Right lobe of liver (tissue), 6 donors: Measurements from ENCODE around the gene SPEM3. TPM values are rescaled to one million over a fixed set of nuclear protein-coding genes. Genes with fewer than 3 reads are reported as not detected.

Source experiments
- ATAC-seq, 4 donors: fragments of 200-7000 bp; cut with Tn5 transposase; one replicate each; pipeline ENCODE4 v1.9.1; 2020; ENCODE audit warnings: mild to moderate bottlenecking in 4 of 4, moderate library complexity in 4 of 4
- DNase-seq, 3 donors: peaks; one replicate each; pipeline ENCODE4 v3.0.0-alpha.2; 2020
- H3K27ac ChIP-seq, 3 donors: fragments of 200-600 bp; one replicate each; pipeline ENCODE4 v1.8.0; 2022
- H3K27me3 ChIP-seq, 2 donors: fragments of 200-600 bp; one replicate each; pipeline ENCODE4 v1.8.0; 2022
- H3K36me3 ChIP-seq, 4 donors: fragments of 200-600 bp; sonication (generic) in 1 of 4; one replicate each; pipeline versions ENCODE4 v1.5.1 to v1.8.0; 2017 to 2022; ENCODE audit warnings: control low read depth in 1 of 4
- H3K4me1 ChIP-seq, 4 donors: fragments of 200-600 bp; sonication (generic) in 1 of 4; one replicate each; pipeline versions ENCODE4 v1.5.1 to v1.8.0; 2017 to 2022; ENCODE audit warnings: control low read depth in 1 of 4
- H3K4me3 ChIP-seq, 3 donors: fragments of 200-600 bp; one replicate each; pipeline ENCODE4 v1.8.0; 2022
- H3K9me3 ChIP-seq, 4 donors: fragments of 200-600 bp; sonication (generic) in 1 of 4; one replicate each; pipeline versions ENCODE4 v1.5.1 to v1.8.0; 2017 to 2022; ENCODE audit warnings: control low read depth in 1 of 4
- CTCF ChIP-seq, 4 donors: fragments of 200-600 bp in 3 of 4; fragments of 450-650 bp in 1 of 4; IDR thresholded peaks; one replicate each; pipeline versions ENCODE4 v1.5.1 to v1.8.0; 2016 to 2022; ENCODE audit warnings: antibody characterized with exemption in 4 of 4, mild to moderate bottlenecking in 2 of 4
- POLR2A ChIP-seq: fragments of 450-650 bp; IDR thresholded peaks from one replicate; pipeline ENCODE4 v1.6.1; 2017; ENCODE audit warnings: antibody characterized with exemption, mild to moderate bottlenecking
- WGBS: methylation state at CpG from one replicate; pipeline ENCODE4 v1.1.6; 2018; ENCODE audit warnings: low coverage, low lambda C conversion rate; ENCODE audit not compliant: insufficient coverage; ENCODE audit errors: missing lambda C conversion rate; 5-methylcytosine and 5-hydroxymethylcytosine counted together
- intact Hi-C, 2 donors: fragments of 100-400 bp; cut with DNase I; formaldehyde crosslinking; loops; one replicate each; pipeline versions ENCODE4 v1.11.2 to v1.14.1; 2022
- total RNA-seq, 6 experiments: library from RNA; depleted of rRNA in 2 of 6; stranded (reverse); fragments of >200 nt in 2 of 6; fragmentation: NEBNext Ultra II Directional in 3 of 6; extraction: Animal tissue kit (Norgen Biotek cat#: 25700) in 3 of 6; gene quantifications; one replicate each; pipeline versions ENCODE4 v1.1.0 to v1.2.4, GENCODE V29; 2016 to 2023
- donor health status: DM: no; HTN: yes; CAD: no.
- donor health status: DM: no; HTN: no; CAD: no.
- donor health status: DM: no; HTN: no; CAD: no.
- donor health status: DM: no; HTN: yes; CAD: no.
- donor health status: DM: no; HTN: yes; CAD: no.

The SPEM3 gene
- total RNA-seq, 6 experiments from 2014 or later: not detected

GRCh38 chr17:7405350-7406234, 23.1 kb upstream of the SPEM3 start:
- intact Hi-C loops: no loop called here
- Histone ChIP-seq H3K4me3 (peak overlapping the region; percentile 45 to 81 (median 74)), H3K4me1 (peaks cover 0 to 10% (median 3%) of the 10 kb centered on the region in 4 donors), H3K27ac (peak overlapping the region in 1 of 3 donors; percentile 17), H3K36me3 (no peaks in the 10 kb centered on the region), H3K27me3 (no peaks in the 10 kb centered on the region), H3K9me3 (no peaks in the 10 kb centered on the region)
- 15% methylated on average over 33 of the region's 38 CpGs for WGBS
- ATAC-seq: no peak
- DNase-seq: no peak
- no peak for TF ChIP-seq POLR2A
- TF ChIP-seq CTCF (IDR thresholded peaks at IDR 0.05): no peak

- H3K4me1 ChIP-seq: peaks cover 0 to 10% (median 3%) of the 10 kb centered on the region in 4 donors
- TF ChIP-seq CTCF (IDR thresholded peaks at IDR 0.05) (no peak), POLR2A (no peak)
- intact Hi-C loops: no loop called here
- 49% methylated on average over 12 of the region's 12 CpGs for WGBS
- no peaks in the 10 kb centered on the region for H3K9me3 ChIP-seq
- no peak for ATAC-seq
- DNase-seq: no peak
- H3K27me3 ChIP-seq: no peaks in the 10 kb centered on the region
- H3K36me3 ChIP-seq: no peaks in the 10 kb centered on the region
- no peak overlapping the region for H3K27ac ChIP-seq
- H3K4me3 ChIP-seq: no peak overlapping the region
Measured at GRCh38 chr17:7406235-7406825, 22.3 kb upstream of the SPEM3 start.

GRCh38 chr17:7407082-7407481, 21.6 kb upstream of the SPEM3 start:
- TF ChIP-seq POLR2A: no peak
- TF ChIP-seq CTCF (IDR thresholded peaks at IDR 0.05): no peak
- no peaks in the 10 kb centered on the region for H3K27me3 ChIP-seq
- DNase-seq (no peak), ATAC-seq (no peak)
- no peak overlapping the region for H3K4me3 ChIP-seq
- H3K9me3 ChIP-seq: no peaks in the 10 kb centered on the region
- no peaks in the 10 kb centered on the region for H3K36me3 ChIP-seq
- intact Hi-C loops: no loop called here
- peaks cover 0 to 10% (median 3%) of the 10 kb centered on the region in 4 donors for H3K4me1 ChIP-seq
- 80% methylated on average over 13 of the region's 13 CpGs for WGBS
- H3K27ac ChIP-seq: no peak overlapping the region

GRCh38 chr17:7407485-7408251, 21.0 kb upstream of the SPEM3 start, which contains the start of gene NLGN2:
NLGN2 (plus strand) TSS chr17:7407845; CDS start chr17:7408256, 411 bp downstream.
- DNase-seq (no peak), ATAC-seq (no peak)
- TF ChIP-seq CTCF (IDR thresholded peaks at IDR 0.05): no peak
- TF ChIP-seq POLR2A: no peak
- Histone ChIP-seq H3K9me3 (no peaks in the 10 kb centered on the region), H3K27ac (no peak within 1 kb of the TSS), H3K4me3 (no peak within 1 kb of the TSS), H3K27me3 (no peaks in the 10 kb centered on the region), H3K4me1 (peaks cover 0 to 6% (median 2%) of the 10 kb centered on the region in 4 donors), H3K36me3 (no peaks in the 10 kb centered on the region)
- intact Hi-C loops: no loop called here
- WGBS: 53% methylated on average over 8 of the region's 12 CpGs
